Stimulated activated CD4-positive, alpha-beta T cell treated with anti-CD3 and anti-CD28 coated beads, Interleukin-12 subunit alpha, Interleukin-12 subunit beta, amount 100 ng/mL, for 4 hours (primary cell): ENCODE measurements around the gene SLC10A7.

Experiments
- DNase-seq: peaks from one replicate; pipeline ENCODE4 v3.0.0-alpha.2; 2020

The SLC10A7 gene

GRCh38 chr4:146343776-146344175 lies 178.0 kb downstream of the SLC10A7 start:
- no peak for DNase-seq

DNA sequence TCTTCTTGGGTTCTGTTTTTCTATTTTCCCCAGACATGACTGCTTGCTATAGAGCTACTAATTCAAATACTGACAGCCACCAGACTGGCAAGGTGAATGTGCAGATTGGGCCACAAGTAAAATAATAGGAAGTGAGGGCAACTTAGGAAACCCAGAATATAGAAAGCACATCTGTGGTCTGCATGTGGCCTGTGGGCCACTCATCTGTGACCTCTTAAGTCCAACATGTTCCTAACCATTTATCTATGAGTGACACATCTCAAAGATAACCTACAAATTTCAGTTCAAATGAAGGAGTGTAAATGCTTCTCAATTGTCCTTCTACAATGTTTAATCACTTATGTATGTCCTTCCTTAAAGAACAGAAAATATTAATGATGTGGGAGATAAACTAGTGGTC lies 178.5 kb downstream of the SLC10A7 start:
- no peak for DNase-seq

- DNase-seq: peak; percentile 5
Observed at GRCh38 chr4:146342600-146343192, 179.0 kb downstream of the SLC10A7 start.

DNA sequence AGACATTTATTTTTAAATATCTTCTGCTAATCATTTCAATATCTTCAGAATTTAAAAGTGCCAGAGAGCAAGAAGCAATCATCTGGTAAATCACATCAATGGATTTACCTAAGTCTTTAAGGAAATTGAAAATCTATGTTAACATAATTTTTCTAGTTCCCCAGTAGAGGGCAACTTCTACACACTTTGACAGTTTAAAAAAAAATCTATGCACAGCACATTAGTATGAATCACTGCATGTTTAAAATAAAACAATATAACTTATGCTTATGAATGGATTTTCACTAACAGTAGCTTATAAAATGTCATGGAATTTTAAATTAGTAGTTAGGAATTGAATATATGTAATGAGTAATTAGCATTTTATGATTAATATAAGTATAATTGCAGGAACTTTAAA lies 180.9 kb downstream of the SLC10A7 start:
- no peak for DNase-seq

GRCh38 chr4:146338512-146338911 lies 183.2 kb downstream of the SLC10A7 start:
- DNase-seq: no peak

- no peak for DNase-seq
Observed at GRCh38 chr4:146336410-146336807, 185.3 kb downstream of the SLC10A7 start.

GRCh38 chr4:146335763-146336409 lies 185.9 kb downstream of the SLC10A7 start:
- no peak for DNase-seq

DNA sequence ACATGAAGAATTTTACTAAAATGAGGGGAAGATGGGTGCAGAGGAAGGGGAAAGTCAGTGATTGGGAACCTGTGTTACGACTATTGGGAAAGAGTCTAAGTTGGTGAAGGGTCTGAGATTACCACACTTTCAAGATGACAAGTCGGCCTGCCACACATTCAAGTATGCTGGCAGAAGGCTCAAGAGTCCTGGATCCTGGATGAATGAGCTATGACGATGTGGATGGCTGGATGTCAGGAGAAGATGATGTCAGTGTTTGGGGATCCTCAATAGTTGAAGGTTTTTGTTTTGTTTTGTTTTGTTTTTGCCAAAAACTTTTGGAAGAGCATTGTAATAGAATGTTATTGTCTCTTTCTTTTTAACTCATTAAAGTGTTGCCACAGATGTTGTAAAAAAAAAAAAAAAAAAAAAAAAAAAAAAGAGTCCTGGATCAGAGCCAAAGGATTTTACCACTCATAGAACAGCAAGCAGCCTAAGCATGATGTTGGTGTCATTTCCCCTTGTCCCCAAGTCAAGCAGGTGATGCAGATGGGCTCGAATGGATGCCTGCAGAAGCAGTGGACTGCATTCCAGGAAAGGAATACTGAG lies 186.8 kb downstream of the SLC10A7 start:
- no peak for DNase-seq

DNA sequence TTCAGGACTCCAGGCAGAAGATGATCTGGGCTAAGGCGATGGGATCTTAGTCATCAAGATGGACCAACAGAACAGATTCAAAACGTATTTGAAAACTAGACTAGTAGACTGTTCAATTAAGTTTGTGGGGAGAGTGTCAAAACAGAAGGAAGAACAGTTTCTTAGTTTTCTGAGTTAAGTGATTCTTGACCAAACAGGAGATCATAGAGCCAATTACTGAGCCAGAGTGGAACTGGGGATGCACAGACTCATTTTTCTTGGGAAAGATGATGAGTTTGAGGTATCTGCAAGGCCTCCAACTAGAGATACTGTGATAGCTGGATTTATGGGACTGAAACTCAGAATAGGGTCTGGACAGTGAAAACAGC lies 187.9 kb downstream of the SLC10A7 start:
- no peak for DNase-seq

DNA sequence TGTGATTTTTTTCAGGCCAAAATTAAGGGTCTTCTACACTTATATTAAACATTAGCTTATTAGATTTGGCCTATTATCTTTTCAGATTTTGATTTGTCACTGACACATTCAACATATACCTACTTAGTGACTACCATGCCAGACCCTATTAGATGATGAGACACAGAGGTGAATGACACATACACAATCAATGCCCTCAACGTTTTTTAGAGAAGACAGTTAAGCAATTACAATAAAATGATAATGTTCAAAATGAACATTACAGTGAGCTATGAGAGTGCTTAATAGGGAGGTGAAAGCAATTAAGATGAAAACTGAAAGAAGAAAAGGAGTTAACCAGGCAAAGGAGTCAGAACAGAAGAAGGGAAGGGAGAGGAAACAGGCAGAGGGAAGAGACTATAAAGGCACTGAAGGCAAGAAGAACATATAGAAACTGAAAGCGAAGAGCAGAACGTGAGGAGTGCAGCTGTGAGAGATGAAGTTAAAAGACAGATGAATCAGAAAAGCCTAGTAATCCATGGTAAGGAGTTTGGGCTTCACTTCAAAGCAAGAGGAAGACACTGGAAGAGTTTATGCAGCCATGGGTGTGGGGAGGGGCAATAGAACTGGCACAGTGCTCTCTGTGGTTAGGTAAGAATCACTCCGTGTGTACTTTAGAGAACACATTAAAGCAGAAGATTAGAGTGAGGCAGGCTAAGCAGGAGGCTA lies 188.4 kb downstream of the SLC10A7 start:
- DNase-seq: no peak

DNA sequence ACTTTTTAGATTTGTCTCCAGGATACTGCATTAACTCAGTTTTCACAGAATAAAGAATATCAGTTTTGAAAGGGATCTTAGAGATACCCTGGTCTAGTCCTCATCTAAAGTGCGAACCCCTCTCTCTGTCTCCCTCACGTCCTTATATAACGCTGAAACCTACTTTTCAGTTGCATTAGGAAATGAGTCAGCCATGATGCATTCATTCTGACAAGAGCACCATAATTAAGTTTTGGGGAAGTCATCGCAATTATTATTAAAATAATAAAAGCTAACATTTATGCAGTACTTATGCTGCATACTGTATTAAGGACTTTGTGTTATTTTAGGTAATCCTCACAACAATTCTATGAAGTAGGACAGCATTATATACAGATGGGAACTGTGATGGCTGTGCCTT lies 191.3 kb downstream of the SLC10A7 start:
- DNase-seq: no peak

DNA sequence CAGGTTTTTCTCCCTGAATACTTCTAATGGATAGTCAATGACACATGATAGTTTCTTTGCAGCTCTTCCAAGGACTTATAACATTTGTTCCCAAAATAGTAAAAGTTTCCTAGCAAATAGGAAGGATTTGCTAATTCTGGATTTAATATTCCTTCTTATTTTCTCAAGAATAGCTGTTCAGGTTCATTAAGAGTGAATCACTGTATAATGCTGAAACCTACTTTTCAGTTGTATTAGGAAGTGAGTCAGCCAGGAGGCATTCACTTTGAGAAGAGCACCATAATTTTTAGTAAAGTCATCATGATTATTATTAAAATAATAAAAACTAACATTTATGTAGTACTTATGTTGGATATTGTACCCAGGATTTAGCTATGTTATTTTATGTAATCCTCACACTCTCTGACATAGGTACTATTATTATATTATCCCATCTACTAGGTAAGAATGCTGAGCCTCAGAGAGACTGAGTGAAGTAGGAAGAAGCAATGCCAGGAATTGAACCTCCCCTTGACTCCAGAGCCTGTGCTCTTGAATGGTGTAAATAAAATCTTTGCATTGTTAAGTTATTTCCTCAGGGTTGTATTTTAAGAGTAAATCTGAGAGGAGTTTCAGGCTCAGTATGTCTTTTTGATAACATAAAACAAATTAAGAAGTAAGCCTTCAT lies 192.6 kb downstream of the SLC10A7 start:
- DNase-seq: no peak

DNA sequence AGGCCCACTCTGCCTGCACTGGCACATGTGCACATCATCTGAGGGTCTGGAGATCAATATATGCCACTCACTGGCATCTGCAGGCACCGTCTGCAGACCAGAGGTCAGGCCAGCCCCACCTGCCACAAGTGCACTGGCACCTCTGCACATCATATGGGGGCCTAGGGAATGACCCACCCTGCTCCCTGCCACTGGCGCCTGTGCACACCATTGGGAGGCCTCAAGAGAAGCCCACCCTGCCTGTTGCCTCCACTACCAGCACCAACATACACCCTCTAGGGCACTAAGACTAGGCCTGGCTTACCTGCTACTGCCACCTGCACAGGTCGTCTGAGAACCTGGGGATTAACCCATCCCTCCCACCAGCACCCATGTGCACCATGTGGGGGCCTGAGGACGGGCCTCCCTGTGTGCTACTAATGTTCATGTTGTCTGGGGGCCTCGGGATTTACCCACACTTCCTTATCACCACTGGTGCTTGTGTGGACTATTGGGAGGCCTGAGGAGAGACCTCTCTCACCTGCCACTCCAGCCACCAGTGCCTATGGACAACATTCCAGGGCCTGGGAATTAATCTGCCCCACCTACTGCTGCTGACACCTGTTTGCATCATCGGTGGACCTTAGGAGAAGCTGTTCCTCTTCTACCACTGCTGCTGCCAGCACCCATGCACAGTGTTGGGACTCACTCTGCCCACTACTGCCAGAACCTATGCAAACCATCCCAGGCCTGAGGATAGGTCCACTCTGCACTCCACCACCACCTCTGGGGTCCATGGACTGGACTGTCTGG lies 193.7 kb downstream of the SLC10A7 start:
- DNase-seq: no peak

DNA sequence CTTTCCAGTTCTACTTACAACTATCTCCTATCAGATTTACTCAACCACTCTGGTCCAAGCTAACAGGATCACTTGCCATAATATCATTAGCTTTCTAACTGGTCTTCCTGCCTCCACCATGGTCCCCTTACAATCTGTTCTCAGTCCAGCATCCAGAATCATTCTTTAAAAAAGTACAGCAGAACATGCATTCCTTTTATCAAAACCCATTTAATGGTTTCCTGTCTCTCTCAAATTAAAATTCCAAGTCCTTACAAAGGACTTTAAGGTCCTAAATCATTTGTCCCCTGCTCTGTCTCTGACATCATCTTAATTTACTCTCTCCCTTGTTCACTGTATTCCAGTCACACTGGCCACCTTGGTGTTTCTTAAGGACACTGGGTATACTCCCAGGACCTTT lies 202.8 kb downstream of the SLC10A7 start:
- DNase-seq: no peak

- DNase-seq: no peak
Observed at GRCh38 chr4:146317783-146318182, 204.0 kb downstream of the SLC10A7 start.

DNA sequence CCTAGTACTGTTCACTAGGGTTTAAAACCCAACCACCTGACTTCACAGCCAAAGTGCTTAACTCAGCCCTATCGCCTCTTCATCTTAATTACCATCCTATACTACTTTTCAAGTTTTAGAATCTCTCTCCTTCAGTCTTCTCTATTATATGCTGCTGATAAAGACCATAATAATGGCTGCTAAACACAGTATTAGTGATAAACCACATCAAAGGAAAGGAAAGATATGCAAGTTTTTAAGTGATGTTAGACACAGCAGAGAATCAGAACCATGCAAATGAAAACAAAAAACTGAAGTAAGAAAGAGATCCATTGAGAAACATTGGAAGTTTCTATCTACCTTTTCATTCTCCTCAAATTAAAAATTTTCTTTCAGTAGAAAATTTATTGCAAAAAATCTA lies 206.6 kb downstream of the SLC10A7 start:
- no peak for DNase-seq

- DNase-seq: no peak
Observed at GRCh38 chr4:146311238-146311970, 210.3 kb downstream of the SLC10A7 start.

DNA sequence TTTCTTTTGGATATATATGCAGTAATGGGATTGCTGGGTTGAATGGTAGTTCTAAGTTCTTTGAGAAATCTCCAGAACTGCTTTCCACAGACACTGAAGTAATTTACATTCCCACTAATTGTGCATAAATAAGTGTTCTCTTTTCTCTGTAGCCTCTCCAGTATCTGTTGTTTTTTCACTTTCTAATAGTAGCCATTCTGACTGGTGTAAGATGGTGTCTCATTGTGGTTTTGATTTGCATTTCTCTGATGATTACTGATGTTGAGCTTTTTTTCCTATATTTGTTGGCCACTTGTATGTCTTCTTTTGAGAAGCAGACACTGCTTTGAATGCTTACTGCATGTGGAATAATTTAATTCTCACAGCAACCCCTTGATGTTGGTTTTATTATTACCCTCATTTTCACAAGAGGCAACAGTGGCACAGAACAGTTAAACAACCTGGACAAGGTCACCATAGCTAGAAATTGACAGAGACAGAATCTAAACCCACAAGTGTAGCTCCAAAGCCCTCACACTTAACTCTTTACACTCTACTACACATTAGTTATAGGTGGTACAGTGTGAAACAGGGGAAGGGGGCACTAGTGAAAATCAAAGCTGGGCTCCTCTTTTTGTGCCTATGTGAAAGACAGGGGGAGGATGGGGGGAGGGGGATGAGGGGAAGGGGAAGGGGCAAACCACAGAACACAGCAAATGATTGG lies 211.3 kb downstream of the SLC10A7 start:
- no peak for DNase-seq

GRCh38 chr4:146308951-146309350 lies 212.8 kb downstream of the SLC10A7 start:
- DNase-seq: no peak

DNA sequence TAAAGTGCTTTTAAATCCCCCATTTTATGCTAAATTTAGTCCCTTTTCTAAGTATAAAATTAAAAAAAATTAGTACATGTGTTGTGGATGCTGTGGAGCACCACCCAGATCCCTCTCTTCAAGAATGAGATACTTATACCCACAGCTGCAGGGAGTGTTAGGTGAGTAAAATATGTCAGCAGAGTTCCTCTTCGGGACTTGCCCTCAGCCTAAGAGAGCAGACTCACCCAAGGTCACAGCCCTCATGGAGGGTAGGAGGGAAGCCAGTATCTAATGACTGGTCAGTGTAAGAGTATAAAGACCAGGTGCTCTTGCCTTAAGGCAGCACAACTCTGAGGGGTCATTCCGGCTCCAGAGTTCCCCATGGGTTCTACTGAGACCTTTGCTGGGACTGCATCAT lies 218.9 kb downstream of the SLC10A7 start:
- no peak for DNase-seq

DNA sequence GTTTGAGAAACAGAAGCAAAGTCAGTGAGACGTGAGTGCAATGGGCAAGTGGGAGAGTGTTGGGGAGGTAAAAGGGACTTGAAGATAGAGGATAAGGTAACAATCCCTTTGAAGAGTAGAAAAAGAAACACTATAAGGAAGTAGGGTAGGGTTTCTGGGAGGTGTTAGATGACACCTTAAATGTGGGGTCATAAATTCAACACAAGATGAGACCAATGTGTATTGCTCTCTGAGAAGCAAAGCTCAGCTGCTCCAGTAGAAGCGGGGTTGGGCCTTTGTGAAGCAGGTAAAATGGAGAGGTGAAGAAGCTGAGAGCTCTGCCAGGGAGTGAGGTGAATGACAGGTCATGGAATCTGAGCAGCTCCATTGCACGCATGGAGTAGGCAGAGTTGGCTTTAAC lies 222.1 kb downstream of the SLC10A7 start:
- no peak for DNase-seq
